GM21528 (cell line): ENCODE data around the gene WIPF2.

Experiments
- ATAC-seq: cut with Tn5 transposase; IDR thresholded peaks from one replicate; pipeline ENCODE4 v1.9.1; 2021; ENCODE audit warnings: mild to moderate bottlenecking, moderate library complexity; ENCODE audit not compliant: unreplicated experiment, low FRiP score

Gene WIPF2

DNA sequence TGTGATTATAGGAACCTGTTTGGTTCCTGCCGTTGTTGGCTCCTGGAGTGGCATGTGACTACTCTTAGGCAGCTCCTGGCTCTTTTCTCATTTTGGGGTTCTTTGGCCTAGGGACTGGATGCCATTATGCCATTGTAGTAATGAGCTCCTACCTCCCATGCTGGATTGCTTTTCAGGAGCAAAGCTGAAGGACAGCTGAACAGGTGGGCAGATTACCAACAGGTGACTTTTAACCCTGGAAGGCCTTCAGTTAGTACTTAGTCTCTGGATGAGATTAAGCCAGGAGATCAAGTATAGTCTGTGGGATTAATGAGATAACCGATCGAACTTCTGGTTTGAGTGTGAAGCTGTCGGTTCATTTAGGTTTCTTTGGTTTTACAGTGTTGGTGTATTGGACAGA lies 25.2 kb downstream of the WIPF2 start:
- ATAC-seq = no peak

DNA sequence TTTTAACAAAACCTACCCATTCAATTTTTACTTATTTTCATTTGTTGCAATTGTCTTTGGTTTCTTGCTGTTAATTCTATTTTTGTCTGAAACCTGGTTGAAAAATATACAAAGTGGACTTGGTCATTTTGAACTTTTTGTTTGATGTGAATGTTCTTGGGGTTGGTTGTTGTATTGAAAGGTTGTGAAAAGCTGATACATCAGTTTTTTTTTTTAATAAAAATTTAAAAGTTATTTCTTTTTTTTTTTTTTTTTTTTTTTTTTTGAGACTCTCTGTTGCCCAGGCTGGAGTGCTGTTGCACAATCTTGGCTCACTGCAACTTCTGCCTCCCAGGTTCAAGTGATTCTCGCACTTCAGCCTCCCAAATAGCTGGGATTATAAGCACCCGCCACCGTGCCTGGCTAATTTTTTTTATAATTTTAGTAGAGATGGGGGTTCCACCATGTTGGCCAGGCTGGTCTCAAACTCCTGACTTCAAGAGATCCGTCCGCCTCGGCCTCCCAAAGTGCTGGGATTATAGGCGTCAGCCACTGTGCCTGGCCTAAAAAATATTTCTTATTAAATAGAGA lies 28.9 kb downstream of the WIPF2 start:
- ATAC-seq = no peak

DNA sequence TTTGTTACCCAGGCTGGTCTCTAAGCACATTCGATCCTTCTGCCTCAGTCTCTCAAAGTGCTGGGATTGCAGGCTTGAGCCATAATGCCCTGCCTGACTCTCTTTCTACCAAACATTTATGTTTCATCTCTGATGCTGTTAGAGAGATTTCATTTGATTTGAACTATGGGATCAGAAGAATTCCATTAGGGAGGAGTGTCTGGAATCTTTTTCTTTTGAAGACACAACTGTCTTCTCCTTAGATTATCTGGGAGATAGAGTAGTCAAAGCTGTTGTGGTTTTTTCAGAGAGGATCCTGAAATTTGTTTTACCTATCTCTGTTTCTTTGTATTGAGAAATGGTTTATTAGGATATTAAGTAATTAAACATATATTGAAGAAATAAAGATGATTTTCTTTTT lies 29.4 kb downstream of the WIPF2 start:
- ATAC-seq = no peak

DNA sequence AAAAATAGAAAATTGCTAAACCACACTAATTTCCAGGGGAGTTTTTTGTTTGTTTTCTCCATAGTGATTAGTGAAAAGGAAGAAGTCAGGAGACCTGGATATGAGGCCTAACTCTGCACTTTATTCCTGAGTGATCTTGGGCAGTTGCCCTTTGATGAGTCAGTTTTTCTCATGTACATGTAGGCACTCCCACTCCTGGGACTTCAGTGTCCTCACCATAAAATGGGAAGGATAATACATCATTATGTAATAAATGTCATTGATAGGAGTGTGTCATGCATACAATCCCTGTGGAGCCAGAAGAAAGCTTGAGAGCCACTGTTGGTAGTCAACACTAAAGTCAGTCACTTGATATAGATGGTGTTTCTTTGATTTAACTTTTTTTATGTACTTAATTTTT lies 32.5 kb downstream of the WIPF2 start:
- no peak for ATAC-seq

DNA sequence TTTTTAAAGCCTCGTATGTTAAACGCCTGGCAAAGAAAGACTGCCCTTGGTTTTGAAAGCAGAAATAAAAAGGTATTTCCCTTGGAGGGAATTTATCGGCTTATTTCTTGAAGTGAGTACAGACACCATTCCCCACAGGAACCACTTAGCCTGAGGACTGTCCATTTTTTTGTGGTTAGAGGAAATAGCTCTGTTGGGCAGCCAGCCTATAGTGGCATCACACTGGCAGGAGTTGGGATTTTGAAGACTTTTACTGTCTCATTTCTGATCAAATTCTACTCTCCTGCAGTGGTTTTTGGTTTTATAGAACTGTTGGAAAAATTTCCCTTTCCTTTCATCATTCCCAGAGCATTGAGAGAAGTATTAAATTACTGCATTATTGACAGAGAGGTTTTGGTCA lies 34.5 kb downstream of the WIPF2 start:
- no peak for ATAC-seq

DNA sequence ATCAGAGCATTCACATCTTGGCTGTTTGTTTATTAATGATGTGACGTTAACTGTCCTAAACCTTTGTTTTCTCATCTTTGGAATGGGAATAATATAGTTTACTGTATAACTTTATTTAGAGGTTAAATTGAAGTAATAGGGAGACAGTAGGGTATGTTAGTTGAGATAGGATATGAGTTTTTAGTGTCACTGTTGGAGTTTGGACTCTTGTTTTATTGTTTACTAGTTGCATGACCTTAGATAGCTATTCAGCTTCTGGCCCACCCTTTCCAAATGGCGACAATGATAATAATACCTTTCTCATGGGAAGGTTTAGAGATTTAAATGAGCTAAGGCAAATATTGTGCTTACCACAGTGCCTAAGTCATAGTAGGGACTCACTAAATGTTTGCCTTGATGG lies 40.4 kb downstream of the WIPF2 start:
- ATAC-seq = no peak

DNA sequence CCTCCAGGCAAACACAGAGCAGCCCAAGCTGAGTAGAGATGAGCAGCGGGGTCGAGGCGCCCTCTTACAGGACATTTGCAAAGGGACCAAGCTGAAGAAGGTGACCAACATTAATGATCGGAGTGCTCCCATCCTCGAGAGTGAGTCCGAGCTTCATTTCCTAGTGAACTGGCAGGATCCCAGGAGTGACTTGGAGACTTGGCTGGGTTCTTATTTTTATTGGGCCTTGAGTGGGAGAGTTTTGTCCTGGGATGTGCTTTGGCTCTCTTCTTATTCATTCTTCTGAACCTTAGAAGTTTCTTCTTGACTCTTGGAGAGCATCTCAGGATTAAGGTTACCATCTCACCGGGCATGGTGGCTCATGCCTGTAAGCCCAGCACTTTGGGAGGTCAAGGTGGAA lies 41.4 kb downstream of the WIPF2 start:
- ATAC-seq = no peak

DNA sequence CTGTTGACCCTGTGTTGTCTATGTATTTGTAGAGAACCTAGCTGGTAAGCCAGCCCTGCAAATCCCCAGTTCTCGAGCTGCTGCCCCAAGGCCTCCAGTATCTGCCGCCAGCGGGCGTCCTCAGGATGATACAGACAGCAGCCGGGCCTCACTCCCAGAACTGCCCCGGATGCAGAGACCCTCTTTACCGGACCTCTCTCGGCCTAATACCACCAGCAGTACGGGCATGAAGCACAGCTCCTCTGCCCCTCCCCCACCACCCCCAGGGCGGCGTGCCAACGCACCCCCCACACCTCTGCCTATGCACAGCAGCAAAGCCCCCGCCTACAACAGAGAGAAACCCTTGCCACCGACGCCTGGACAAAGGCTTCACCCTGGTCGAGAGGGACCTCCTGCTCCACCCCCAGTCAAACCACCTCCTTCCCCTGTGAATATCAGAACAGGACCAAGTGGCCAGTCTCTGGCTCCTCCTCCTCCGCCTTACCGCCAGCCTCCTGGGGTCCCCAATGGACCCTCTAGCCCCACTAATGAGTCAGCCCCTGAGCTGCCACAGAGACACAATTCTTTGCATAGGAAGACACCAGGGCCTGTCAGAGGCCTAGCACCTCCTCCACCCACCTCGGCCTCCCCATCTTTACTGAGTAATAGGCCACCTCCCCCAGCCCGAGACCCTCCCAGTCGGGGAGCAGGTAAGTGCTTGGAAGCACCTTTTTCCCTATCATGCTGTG lies 45.5 kb downstream of the WIPF2 start:
- ATAC-seq = no peak

DNA sequence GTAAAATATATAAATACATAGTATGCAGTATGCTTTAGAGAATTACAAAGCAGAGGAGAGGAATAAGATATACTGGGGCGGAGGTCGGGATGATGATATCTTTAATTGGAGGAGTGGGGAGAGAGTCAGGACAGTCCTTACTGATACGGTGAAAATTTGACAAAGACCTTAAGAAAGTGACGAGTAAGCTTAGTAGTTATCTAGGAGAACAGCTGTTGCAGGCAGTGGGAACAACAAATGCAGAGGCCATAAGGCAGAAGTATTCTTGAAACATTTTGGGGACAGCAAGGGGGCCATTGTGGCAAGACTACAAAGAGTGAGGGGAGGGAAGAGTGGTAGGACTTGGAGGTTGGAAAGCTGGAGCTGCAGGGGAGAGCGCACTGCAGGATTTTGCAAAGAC lies 46.2 kb downstream of the WIPF2 start:
- ATAC-seq = no peak

DNA sequence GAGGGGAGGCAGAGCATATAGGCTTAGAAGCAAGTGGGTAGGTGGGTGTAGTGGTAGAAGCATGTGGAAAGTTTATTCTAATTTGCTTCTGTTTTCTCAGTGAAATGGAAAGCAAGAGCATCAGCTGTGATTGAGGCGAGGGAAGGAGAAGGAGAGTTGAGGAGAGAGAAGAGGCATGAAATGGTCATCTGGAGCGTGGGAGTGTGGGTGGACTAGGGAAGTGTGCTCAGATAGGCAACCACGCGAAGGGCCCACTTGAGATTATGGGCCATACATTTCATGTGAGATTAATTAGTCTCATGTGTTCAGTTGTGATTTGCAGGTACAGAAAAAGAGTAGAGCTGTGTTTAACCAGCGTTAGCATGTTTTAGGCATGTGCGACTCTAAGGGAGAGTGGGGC lies 47.8 kb downstream of the WIPF2 start:
- no peak for ATAC-seq

DNA sequence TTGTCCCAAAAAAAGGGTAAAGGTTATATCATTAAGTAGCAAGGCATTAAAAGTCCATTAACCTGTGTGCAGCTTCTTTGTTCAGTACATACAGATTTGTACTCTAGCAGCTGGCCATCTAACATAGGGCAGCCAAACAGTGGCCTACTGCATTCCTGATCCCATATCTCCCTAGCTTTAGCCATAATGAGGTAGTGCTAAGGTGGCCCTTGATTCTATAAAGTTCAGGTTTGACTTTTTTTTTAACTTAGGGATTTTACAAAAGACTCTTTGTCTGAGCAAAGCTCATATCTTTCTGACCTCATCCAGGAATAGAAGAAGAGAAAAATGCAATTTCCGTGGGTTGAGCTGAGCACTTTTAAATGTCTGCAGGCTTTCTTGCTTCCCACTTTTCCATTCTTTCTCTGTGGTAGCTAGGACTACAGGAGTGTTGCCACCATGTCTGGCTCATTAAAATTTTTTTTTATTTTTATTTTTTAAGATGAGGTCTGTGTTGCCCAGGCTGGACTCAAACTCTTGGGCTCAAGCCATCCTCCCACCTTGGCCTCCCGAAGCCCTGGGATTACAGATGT lies 49.1 kb downstream of the WIPF2 start:
- ATAC-seq = no peak

DNA sequence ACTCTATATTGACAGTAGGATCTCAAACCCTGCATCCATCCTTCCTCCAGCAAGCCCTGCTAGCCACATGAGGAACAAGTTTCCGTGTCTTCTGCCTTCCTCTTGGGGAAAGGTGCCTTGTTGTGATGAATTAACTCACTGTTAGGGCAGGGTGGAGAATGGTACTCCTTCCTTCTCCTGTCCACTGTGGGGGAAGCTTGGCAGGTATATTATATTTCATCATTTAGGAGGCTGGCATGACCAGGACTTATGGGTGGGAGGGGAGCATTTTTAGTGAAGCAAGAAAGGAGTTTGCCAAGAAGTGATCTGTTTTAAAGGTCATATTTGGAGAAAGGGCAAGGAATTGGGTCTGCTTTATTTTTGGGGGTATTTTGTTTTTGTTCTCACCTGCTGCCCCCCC lies 59.3 kb downstream of the WIPF2 start:
- ATAC-seq = no peak

DNA sequence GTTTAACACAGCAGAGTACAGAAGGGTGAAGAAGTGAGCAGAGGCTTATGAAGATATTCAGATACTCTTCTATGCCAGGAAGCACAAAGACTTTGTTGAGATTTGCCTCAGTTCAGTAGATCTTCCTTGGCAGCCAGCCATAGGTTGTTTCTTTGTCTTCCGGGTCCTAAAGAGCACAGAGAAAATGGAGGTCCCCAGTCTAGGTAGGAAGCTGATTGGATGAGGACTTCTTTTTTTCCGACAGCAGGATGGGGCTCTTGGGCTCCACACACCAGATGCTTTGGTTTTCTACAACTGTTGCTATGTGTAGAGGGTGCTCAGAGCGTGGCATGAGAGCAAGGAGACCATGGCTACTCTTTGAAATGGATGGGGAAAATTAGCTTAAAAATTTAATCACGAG lies 60.3 kb downstream of the WIPF2 start:
- ATAC-seq = no peak

DNA sequence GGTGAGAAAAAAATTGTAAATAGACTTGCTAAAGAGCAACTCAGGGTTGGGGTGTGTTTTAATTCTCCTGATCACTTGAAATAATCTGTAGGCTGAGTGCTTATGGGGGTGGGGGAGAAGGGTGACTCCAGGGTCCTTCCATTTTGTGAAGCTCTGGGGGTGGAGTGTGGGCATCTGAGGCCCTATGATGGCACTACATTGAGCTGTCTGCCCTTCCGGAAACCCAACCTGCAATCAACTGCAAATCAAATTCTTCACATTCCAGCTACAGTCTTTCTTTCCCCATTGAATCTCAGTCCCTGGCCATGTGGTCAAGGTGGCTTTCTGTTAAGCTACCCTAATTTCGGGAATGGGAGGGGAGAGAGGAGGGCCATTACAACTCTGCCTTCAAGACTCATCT lies 62.6 kb downstream of the WIPF2 start:
- no peak for ATAC-seq

DNA sequence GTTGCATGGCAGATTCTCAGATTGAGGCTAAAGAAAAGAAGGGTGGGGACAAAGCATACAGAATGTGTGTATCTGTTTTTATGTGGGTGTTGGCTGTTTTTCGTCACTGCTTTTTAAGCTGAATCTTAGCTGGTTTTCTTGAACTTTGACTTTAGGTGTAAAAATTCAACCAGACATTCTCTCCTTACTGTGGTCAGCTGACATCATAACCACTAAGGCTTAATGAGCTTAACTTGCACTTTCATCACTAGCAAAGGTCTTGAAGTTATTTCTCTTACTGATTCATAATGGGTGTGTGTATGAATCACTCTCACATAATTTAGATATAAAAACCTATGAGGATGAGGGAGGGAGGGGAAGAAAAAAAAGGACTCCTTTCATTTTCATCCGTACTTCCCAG lies 64.6 kb downstream of the WIPF2 start:
- no peak for ATAC-seq

DNA sequence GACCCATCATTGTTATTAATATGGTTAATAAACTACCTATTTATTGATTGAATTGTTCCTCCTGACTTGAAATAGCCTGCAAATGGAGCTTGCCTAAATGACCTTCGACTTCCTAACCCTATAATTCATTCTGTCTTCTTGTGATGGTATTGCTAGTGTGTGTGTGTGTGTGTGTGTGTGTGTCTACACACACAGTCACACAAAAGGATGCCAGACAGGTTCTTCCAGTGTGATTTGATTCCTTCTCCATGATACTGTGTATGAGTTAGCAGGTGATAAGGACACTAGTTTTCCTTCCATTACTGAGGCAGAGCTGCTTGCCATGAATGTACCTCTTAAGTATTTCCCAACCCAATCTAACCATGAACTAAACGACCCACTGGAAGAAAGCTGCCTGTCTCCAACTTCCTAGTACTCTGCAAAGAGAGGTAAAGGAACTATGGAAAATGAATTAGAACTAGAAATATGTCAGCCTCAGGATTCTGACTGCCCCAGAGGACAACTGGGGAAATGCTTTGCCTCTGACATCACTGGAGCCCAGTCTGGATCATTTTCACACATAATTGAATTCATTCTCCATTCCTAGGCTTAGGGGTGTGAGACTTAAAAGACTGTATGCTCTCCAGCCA lies 65.1 kb downstream of the WIPF2 start:
- ATAC-seq = no peak

DNA sequence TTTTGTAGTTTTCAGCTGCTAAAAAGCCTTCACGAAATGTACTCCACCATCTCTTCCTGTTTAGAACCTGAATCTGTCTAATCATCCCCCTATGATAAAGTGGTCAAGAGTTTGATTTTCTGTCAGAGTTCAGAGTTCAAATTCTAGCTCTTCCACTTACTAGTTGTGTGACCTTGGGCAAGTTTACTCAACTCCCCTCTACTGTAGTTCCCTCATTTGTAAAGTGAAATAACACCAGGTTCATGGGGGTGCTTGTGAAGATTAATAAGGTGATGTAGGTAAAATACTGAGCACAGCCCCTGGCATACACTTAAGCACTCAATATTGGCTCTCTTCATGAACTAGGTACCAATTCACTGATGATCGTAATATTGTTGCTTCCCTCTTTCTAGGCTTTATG lies 67.4 kb downstream of the WIPF2 start:
- no peak for ATAC-seq

DNA sequence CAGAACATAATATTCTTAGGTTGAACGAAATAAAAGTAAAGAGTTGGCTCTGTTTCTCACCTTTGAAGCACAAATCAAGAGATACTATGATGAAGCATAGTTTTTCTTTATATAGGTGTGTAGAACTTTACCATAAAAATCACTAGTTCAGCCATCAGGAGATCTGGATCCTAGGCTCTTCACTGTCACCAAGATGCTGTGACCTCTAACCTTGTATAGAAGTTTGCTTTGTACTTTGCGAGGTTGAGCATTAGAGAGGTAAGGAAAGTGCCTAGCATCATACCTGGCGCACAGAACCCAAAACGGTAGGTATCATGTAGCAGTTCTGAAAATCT lies 68.0 kb downstream of the WIPF2 start:
- ATAC-seq = no peak

DNA sequence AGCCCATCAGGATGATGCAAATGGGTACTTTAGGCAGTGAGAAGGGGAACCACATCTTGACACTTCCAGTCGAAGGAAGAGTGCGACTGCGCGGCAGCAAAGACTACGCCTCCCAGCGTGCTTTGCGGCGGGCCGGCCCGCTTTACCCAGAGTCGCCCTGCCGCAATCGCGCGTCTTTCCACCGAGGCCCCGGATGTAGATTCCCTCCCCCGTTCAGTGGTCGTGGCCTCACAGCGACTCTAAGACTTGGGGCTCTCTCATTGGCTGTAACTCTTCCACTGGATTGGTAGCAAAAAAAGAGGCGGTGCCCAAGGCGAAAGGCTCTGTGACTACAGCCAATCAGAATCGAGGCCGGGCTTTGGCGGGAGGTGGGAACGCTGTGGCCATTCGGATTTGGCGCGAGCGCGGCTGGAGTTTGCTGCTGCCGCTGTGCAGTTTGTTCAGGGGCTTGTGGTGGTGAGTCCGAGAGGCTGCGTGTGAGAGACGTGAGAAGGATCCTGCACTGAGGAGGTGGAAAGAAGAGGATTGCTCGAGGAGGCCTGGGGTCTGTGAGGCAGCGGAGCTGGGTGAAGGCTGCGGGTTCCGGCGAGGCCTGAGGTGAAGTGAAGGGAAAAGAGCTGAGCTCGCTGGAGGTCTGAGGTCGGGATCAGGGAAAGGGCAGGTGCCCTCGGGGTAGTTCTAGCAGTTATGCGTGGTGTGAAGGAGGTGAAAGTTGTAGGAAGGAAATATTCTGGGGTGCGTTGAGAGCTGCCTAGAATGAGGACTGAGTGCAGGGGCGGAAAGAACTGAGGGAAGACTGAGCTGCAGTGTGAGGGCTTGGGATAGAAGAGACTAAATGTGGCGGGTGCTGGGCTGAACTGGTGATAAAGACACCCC lies 68.6 kb downstream of the WIPF2 start, which contains the start of gene CDC6:
Gene CDC6 (plus strand): TSS at position 386 of the 876 bp plus-strand sequence. CDS start 1,542 bp downstream, outside the sequence.
- peak; percentile 89 for ATAC-seq

DNA sequence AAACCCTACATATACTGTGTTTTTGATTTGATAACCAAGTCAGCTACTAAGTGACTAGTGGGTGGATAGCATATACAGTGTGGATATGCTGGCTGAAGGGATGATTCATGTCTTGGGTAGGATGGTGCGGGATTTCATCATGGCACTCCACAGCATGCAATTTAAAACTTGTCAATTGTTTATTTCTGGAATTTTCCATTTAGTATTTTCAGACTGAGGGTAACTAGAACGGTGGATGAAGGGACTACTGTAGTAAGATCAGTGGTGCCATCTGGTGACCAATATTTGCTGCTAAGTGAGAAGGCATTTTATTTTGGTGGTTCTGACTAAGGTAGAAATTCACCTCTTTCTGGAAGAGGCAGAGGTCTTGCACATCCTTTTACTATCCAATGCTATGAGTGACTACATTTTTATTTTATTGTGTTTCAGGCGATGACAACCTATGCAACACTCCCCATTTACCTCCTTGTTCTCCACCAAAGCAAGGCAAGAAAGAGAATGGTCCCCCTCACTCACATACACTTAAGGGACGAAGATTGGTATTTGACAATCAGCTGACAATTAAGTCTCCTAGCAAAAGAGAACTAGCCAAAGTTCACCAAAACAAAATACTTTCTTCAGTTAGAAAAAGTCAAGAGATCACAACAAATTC lies 71.7 kb downstream of the WIPF2 start:
- no peak for ATAC-seq
